NCI-H2171 treated with DMSO at 0.1 percent for 48 hours (cell line): ENCODE measurements around the gene ZIC4.

Source experiments
- DNase-seq: peaks from one replicate; lab custom pipeline; 2025; lab: John Stamatoyannopoulos, UW

ZIC4 gene

GRCh38 chr3:147406028-147406931 is at the start of gene ZIC4:
TSS of gene ZIC4 (minus strand) at chr3:147406543. CDS start at chr3:147402797, 3,746 bp downstream.
- no peak for DNase-seq

GRCh38 chr3:147449669-147450068 is 43.3 kb upstream of the ZIC4 start:
- DNase-seq = no peak

- no peak for DNase-seq
Observed at GRCh38 chr3:147447224-147447623, 40.9 kb upstream of the ZIC4 start.

GRCh38 chr3:147431751-147432150 is 25.4 kb upstream of the ZIC4 start:
- no peak for DNase-seq

GRCh38 chr3:147428754-147429153 is 22.4 kb upstream of the ZIC4 start:
- no peak for DNase-seq

GRCh38 chr3:147428326-147428725 is 22.0 kb upstream of the ZIC4 start:
- no peak for DNase-seq

- DNase-seq = no peak
Observed at GRCh38 chr3:147427746-147428145, 21.4 kb upstream of the ZIC4 start.

- DNase-seq = no peak
Observed at GRCh38 chr3:147426931-147427330, 20.6 kb upstream of the ZIC4 start.

- no peak for DNase-seq
Observed at GRCh38 chr3:147425388-147425850, 19.1 kb upstream of the ZIC4 start.

GRCh38 chr3:147424581-147425387 is 18.4 kb upstream of the ZIC4 start:
- DNase-seq = no peak

- DNase-seq = no peak
Observed at GRCh38 chr3:147423798-147424580, 17.6 kb upstream of the ZIC4 start.

GRCh38 chr3:147423537-147423797 is 17.1 kb upstream of the ZIC4 start:
- no peak for DNase-seq

- DNase-seq = no peak
Observed at GRCh38 chr3:147422601-147423536, 16.5 kb upstream of the ZIC4 start.

GRCh38 chr3:147422196-147422595 is 15.9 kb upstream of the ZIC4 start:
- no peak for DNase-seq

- no peak for DNase-seq
Observed at GRCh38 chr3:147421184-147421912, 15.0 kb upstream of the ZIC4 start.

- no peak for DNase-seq
Observed at GRCh38 chr3:147420353-147421183, 14.2 kb upstream of the ZIC4 start.

GRCh38 chr3:147419781-147420224 is 13.5 kb upstream of the ZIC4 start:
- no peak for DNase-seq

GRCh38 chr3:147418808-147419701 is 12.7 kb upstream of the ZIC4 start:
- DNase-seq = no peak
